ENCODE measurements around the gene C12orf43. TPM values are rescaled to one million over a fixed set of nuclear protein-coding genes. Genes with fewer than 3 reads are reported as not detected.

Gene C12orf43
- total and polyA plus RNA-seq, 2 of the 4 experiments (the other 2 are of a cell fraction): 12.5 to 13.5 TPM

DNA sequence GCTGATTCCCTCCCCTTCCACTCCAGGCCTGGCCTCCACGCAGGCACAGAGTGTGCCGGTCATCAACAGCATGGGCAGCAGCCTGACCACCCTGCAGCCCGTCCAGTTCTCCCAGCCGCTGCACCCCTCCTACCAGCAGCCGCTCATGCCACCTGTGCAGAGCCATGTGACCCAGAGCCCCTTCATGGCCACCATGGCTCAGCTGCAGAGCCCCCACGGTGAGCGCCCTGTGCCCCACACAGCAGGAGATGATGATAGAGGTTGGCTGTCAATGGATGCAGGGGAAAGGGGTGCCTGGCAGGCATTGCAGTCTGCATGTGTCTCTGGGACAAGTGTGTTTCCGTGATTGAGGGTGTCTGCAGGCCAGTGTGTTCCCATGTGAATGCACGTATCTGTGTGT is 18.8 kb downstream of the C12orf43 start:
- H3K4me1 ChIP-seq (ENCODE audit: control insufficient read depth, insufficient read depth, low read length): peaks cover 4% of the 10 kb centered on the region; the same call in 1 of the 2 replicates
- no peak overlapping the region for H2BK5ac ChIP-seq (ENCODE audit: low read depth, low read length, poor library complexity, severe bottlenecking)
- no peak overlapping the region for H3K4me3 ChIP-seq (ENCODE audit: insufficient read depth, low read depth, low read length)
- H3K18ac ChIP-seq (ENCODE audit: low read depth, low read length): no peak overlapping the region
- H4K5ac ChIP-seq (ENCODE audit: low read depth, low read length): no peak overlapping the region
- no peak overlapping the region for H3K27ac ChIP-seq (ENCODE audit: insufficient read depth, low read length)
- H4K20me1 ChIP-seq (ENCODE audit: insufficient read depth, low read length): no peaks in the 10 kb centered on the region
- H3K9ac ChIP-seq (ENCODE audit: low read depth, low read length): no peak overlapping the region
- no peak overlapping the region for H2BK15ac ChIP-seq (ENCODE audit: low read depth, low read length)
- peaks cover 2% of the 10 kb centered on the region; the same call in 1 of the 2 replicates for H3K36me3 ChIP-seq (ENCODE audit: control insufficient read depth, insufficient read depth, low read length)
- no peak for DNase-seq
- no peak overlapping the region for H2AK5ac ChIP-seq (ENCODE audit: low read depth, low read length)
- no peak for ATAC-seq (ENCODE audit: low read depth)
- H3K4me2 ChIP-seq (ENCODE audit: low read depth, low read length): no peak overlapping the region
- no peak overlapping the region for H2AFZ ChIP-seq (replicated peaks; ENCODE audit: low read length, poor library complexity)
- ChIA-PET CTCF (no interaction called here), POLR2A (ENCODE audit: unreplicated experiment) (no interaction called here)
- no peak overlapping the region for H3K56ac ChIP-seq (ENCODE audit: extremely low read depth, insufficient read depth, low read length)
- H2AK9ac ChIP-seq (replicated peaks; ENCODE audit: low read depth, low read length, poor library complexity): no peak overlapping the region
- H3K23ac ChIP-seq (ENCODE audit: low read depth, low read length): no peak overlapping the region
- 92% methylated on average over 4 of the region's 9 CpGs; no CpG with 5 or more reads in 1 of the 2 experiments for WGBS, 2 experiments (ENCODE audit: extremely low coverage in 2 of 2, insufficient read length in 1 of 2)
- H3K27me3 ChIP-seq (ENCODE audit: control insufficient read depth, insufficient read depth, low read length): peaks cover 5% of the 10 kb centered on the region; the same call in 1 of the 2 replicates
- no TSS peak for BruUV-seq (replicated peaks)
- H2BK120ac ChIP-seq (ENCODE audit: low read depth, low read length): no peak overlapping the region
- intact Hi-C loops (cut with micrococcal nuclease) (no loop called here), dilution Hi-C loops (cut with HindIII; ENCODE audit: low sequenced_read_pairs, unreplicated experiment) (no loop called here), in situ Hi-C loops (cut with MboI; ENCODE audit: low sequenced_read_pairs) (no loop called here)
- H3K14ac ChIP-seq (replicated peaks; ENCODE audit: low read depth, low read length): no peak overlapping the region
- H3K9me1 ChIP-seq (ENCODE audit: insufficient read depth, low read length): no peaks in the 10 kb centered on the region
- no peak overlapping the region for H4K91ac ChIP-seq (ENCODE audit: insufficient read depth, low read depth, low read length)
- no peak overlapping the region for H2BK20ac ChIP-seq (ENCODE audit: low read depth, low read length)
- H3K9me3 ChIP-seq (ENCODE audit: control insufficient read depth, insufficient read depth, low read length): no peaks in the 10 kb centered on the region
- H3K79me1 ChIP-seq (ENCODE audit: low read depth in 1 of 2, low read length in 2 of 2): no peaks in the 10 kb centered on the region
- TF ChIP-seq MXI1 (IDR thresholded peaks at IDR 0.05; ENCODE audit: borderline replicate concordance, low read depth, low read length) (no peak), CEBPB (IDR thresholded peaks at IDR 0.05; ENCODE audit: low read depth, low read length) (no peak), RCOR1 (IDR thresholded peaks at IDR 0.05; ENCODE audit: insufficient replicate concordance, low read length) (no peak), RAD21 (IDR thresholded peaks at IDR 0.05; ENCODE audit: low read length) (no peak), MAZ (IDR thresholded peaks at IDR 0.05; ENCODE audit: borderline replicate concordance, low read depth, low read length) (no peak), RFX5 (IDR thresholded peaks at IDR 0.05; ENCODE audit: low read depth, low read length) (no peak), BHLHE40 (IDR thresholded peaks at IDR 0.05; ENCODE audit: low read depth, low read length) (no peak), POLR2A (IDR thresholded peaks at IDR 0.05; ENCODE audit: low read depth, low read length) (no peak)
- TF ChIP-seq, protein P1, sequence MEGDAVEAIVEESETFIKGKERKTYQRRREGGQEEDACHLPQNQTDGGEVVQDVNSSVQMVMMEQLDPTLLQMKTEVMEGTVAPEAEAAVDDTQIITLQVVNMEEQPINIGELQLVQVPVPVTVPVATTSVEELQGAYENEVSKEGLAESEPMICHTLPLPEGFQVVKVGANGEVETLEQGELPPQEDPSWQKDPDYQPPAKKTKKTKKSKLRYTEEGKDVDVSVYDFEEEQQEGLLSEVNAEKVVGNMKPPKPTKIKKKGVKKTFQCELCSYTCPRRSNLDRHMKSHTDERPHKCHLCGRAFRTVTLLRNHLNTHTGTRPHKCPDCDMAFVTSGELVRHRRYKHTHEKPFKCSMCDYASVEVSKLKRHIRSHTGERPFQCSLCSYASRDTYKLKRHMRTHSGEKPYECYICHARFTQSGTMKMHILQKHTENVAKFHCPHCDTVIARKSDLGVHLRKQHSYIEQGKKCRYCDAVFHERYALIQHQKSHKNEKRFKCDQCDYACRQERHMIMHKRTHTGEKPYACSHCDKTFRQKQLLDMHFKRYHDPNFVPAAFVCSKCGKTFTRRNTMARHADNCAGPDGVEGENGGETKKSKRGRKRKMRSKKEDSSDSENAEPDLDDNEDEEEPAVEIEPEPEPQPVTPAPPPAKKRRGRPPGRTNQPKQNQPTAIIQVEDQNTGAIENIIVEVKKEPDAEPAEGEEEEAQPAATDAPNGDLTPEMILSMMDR (conservative IDR thresholded peaks at IDR 0.05; ENCODE audit: low read depth, low read length): no peak
- TF ChIP-seq, protein P2, sequence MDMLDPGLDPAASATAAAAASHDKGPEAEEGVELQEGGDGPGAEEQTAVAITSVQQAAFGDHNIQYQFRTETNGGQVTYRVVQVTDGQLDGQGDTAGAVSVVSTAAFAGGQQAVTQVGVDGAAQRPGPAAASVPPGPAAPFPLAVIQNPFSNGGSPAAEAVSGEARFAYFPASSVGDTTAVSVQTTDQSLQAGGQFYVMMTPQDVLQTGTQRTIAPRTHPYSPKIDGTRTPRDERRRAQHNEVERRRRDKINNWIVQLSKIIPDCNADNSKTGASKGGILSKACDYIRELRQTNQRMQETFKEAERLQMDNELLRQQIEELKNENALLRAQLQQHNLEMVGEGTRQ (IDR thresholded peaks at IDR 0.05; ENCODE audit: low read depth, low read length): no peak
- no peak overlapping the region for H4K8ac ChIP-seq (ENCODE audit: low read depth in 2 of 2, low read length in 2 of 2)
- H3K4ac ChIP-seq (ENCODE audit: low read depth, low read length): no peak overlapping the region
